NCI-H1436 (cell line): Measurements from ENCODE around the gene RIMOC1.
"Not testable (repeated sequence)": the region's sequence is repeated elsewhere in the genome, so short reads cannot be mapped to it uniquely, and the experiment has no call there.

Source experiments
- DNase-seq: peaks from one replicate; lab custom pipeline; 2025; lab: John Stamatoyannopoulos, UW

Gene RIMOC1

GRCh38 chr5:41891066-41891707, 13.0 kb upstream of the RIMOC1 start:
- DNase-seq, result no peak

DNA sequence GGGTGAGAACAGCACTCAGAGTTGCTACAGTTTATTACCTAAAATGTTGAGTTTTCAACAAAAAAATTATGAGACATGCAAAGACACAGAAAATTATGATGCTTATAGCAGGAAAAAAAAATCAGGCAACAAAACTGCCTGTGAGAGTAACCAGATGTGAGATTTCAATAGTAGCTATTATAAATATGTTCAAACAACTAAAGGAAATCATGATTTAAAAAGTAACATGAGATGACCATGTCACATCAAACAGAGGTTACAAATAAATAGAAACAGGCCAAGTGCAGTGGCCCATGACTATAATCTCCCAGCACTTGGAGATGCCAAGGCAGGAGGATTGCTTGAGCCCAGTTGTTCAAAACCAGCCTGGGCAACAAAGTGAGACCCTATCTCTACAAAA, 12.1 kb upstream of the RIMOC1 start:
- DNase-seq, result no peak

DNA sequence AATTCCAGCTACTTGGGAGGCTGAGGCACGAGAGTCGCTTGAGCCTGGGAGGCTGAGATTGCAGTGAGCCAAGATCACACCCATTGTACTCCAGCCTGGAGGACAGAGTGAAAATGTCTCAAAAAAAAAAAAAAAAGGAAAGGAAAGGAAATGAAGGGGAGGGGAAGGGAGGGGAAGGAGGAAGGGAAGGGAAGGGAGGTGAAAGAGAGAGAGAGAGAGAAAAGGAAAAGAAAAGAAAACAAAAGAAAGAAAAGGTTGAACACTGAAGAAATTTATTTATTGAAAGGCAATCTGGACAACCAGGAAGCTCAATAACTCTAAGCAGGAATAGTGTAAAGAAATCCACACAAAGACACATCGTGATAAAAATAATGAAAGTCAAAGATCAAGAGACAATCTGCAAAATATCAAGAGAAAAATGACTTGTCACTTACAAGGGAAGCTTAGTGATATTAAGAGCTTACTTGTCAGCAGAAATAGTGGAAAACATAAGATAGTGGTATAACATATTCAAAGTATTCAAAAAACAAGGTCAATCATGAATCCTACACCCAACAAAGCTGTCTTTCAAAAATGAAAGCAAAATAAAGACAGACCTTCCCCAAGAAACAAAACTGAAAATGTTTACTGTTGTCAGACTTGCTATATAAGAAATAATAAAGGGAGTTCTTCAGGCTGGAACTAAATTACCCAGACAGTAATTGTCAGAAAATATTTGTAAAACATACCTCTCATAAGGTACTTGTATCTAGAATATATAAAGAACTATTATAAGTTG, 10.9 kb upstream of the RIMOC1 start:
- no peak for DNase-seq

DNA sequence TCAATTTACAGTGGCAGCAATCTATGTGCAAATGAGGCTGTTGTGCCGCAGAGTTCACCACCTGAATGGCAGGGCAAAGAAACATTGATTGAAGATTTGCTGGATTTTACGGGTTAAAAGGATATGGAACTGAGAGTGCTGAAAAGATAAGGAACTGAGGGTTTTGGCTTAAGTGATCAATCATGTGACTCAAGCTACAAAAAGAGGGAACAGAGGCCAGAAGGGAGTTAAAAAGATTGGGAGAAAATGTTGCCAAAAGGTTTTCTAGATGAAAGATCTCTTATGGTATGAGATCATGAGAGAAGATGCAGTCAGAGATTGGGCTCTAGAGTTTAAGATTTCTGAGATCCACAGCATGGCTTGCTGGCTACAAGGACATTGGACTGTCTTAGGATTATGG, 7.9 kb upstream of the RIMOC1 start:
- no peak for DNase-seq

GRCh38 chr5:41903382-41903891, 707 bp upstream of the RIMOC1 start:
- DNase-seq, result no peak

DNA sequence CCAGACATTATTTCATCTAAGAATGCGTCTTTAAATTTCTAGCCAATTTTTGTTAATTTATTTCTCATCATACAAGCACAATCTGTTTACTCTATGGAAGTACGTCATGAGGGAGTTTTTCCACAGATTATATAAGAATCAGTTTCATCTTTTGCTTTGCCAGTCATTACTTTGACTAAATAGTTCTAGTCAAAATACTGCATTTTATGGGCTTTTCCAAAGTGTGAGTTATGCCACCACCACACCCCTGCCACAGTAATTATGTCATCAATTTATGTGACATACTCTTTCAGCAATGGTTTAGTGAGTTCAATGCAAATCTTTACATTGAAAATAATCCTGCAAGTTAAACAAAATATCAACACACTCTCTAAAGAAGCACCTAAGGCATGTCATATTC, 2.0 kb downstream of the RIMOC1 start:
- DNase-seq, result no peak

- DNase-seq, result no peak
Measured at GRCh38 chr5:41908374-41909079, 4.4 kb downstream of the RIMOC1 start.

- DNase-seq, result no peak
Measured at GRCh38 chr5:41918105-41918504, 14.0 kb downstream of the RIMOC1 start.

DNA sequence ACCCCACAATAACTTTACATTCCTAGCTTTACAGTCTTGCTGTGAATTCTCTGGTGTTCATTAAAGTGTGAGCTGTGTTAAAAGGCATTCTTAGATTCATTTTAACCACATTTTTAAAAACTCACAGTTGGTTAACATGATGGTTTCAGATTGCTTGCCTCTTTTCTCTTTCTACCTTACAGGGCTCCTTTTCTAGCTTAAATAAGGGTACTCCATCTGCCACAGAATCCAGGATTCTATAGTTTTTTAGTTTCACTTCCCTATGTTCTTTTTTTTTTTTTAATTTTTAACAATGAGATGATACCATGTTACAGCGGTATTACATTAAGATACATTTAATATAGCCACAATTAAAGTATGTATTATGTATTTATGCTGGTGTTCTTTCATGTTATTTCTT, 17.0 kb downstream of the RIMOC1 start:
- no peak for DNase-seq

DNA sequence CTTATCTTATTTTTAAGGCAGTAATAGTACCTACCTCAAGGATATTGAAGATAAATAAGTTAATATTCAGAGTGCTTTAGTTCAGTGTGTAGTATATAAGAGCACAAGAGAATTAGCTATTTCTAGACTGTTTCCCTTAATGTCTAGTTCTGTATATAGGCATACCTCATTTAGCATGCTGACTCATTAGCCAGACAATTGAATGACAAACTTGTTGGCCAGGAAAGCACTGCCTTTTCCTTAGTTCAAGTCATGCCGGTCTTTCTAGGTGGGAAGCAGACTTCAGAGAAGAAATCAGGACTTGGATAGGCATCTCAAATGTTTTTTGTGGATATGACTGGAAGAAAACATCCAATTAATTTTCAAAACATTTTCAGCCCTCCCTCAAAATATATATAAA, 17.7 kb downstream of the RIMOC1 start:
- no peak for DNase-seq

GRCh38 chr5:41924526-41924871, 20.4 kb downstream of the RIMOC1 start:
- no peak for DNase-seq

DNA sequence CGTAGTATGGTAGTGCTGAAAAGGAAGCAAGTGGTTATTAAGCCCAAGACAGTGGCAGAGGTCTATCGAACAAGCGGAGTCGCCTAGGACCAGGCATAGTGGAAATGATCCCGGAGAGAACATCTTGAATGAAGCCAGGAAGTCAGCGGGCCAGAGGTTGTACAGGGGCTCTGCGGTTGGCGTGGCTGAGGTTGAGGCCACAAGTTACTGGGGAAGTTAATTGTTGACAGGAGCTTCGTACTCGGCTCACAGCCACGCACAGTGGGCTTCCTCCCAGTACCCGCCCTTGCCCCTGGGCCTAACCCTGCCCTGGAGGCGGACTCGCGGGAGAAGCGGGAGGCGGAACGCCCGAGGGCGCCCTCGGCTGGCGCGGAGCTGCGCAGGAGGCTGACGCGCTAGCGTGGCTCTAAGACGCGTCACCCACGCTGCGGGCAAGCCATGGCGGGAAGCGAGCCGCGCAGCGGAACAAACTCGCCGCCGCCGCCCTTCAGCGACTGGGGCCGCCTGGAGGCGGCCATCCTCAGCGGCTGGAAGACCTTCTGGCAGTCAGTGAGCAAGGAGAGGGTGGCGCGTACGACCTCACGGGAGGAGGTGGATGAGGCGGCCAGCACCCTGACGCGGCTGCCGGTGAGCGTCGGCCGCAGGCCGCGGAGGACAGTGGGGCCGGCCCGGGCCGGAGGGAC, 20.9 kb downstream of the RIMOC1 start, which contains the start of gene FBXO4:
TSS of gene FBXO4 (plus strand) at position 410 of the 683 bp plus-strand sequence. CDS start at position 439, 29 bp downstream.
- peak; percentile 76 for DNase-seq

DNA sequence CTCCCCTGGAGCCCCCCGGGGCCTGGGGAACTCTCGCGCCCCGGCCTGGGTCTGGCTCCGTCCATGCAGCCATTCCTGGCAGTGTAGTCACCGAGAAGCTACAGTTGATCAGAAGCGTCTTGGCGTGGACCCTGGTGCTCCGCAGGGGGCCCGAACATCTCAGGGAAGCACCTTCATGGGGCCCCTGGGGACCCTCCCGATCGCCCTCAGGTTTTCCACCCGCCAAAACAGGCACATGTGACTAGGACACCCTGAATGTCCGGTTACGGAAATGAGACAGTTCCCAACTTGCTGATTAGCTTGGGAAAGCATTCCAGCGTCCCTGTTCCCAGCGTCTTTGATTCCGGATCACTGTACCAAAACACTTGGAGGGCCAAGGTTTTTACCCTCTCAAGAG, 21.4 kb downstream of the RIMOC1 start:
- no peak for DNase-seq

DNA sequence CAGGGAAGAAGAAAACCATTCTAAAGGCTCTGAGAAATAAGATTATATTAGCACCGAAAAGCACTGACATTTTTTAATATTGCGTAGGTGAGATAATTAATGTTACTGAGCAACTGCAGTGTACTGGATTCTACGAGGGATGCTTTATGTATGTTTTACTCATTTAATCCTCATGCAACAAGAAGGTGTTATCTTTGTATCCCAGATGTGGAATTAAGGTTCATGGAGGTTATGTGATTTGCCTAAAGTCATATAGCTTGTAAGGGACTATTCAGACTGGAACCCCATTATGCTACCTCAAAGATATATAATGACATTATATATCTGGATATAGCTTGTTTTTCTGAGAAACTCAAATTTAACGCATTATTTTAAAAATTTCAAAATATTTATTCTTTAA, 23.5 kb downstream of the RIMOC1 start:
- DNase-seq, result no peak

- no peak for DNase-seq
Measured at GRCh38 chr5:41929035-41929434, 24.9 kb downstream of the RIMOC1 start.

- no peak for DNase-seq
Measured at GRCh38 chr5:41932770-41933169, 28.6 kb downstream of the RIMOC1 start.

DNA sequence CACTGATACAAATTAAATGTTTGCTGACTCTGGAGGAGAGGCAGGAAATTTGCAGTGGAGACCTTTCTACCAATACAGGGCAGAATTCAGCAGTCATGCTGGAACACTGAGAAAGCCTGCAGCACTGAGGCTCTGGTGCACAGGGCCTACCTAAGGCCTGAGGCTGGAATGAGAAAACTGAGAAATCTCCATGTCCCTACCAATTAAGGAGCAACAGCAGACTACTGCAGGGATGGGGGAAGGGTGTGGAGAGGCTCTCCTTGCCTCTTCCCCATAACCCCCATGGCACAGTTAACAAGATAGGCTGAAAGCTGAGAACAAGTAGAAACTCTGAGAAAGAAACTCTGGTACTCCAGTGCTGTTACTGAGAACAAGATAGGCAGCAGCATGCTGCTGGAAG, 31.4 kb downstream of the RIMOC1 start:
- DNase-seq, result no peak

GRCh38 chr5:41940641-41941040, 36.5 kb downstream of the RIMOC1 start:
- DNase-seq, result no peak

- DNase-seq, result not testable (repeated sequence)
Measured at GRCh38 chr5:41945332-41945955, 41.3 kb downstream of the RIMOC1 start.

GRCh38 chr5:41951224-41951623, 47.1 kb downstream of the RIMOC1 start:
- DNase-seq, result no peak
